Ovary (tissue), 10 donors: ENCODE results near the gene TMCC2. TPM values are rescaled to one million over a fixed set of nuclear protein-coding genes. Genes with fewer than 3 reads are reported as not detected.
"Not testable (repeated sequence)": the region's sequence is repeated elsewhere in the genome, so short reads cannot be mapped to it uniquely, and the experiment has no call there.

Experiments
- DNase-seq, 5 donors: peaks; one replicate each; pipeline ENCODE4 v3.0.0-alpha.2; 2019 to 2020
- H3K27ac ChIP-seq, 2 donors: fragments of 200-600 bp; one replicate each; pipeline versions ENCODE4 v1.5.1 to v1.8.0; 2019 to 2022
- H3K27me3 ChIP-seq: fragments of 200-600 bp; one replicate; pipeline ENCODE4 v1.8.0; 2022
- H3K36me3 ChIP-seq: fragments of 200-600 bp; sonication (generic); one replicate; pipeline ENCODE4 v1.5.1; 2019
- H3K4me1 ChIP-seq: one replicate; pipeline ENCODE4 v1.8.1; 2013; ENCODE audit warnings: mild to moderate bottlenecking, moderate library complexity; ENCODE audit not compliant: insufficient read depth
- H3K4me3 ChIP-seq: fragments of 200-600 bp; sonication (generic); one replicate; pipeline ENCODE4 v1.5.1; 2017
- H3K9me3 ChIP-seq, 2 donors: fragments of 200-600 bp in 1 of 2; sonication (generic) in 1 of 2; one replicate each; pipeline versions ENCODE4 v1.5.1 to v1.8.1; 2013 to 2019; ENCODE audit warnings: mild to moderate bottlenecking in 1 of 2, moderate library complexity in 1 of 2
- CTCF ChIP-seq, 3 donors: fragments of 450-650 bp in 2 of 3; fragments of 200-600 bp in 1 of 3; IDR thresholded peaks; one replicate each; pipeline versions ENCODE4 v1.5.1 to v1.8.0; 2016 to 2022; ENCODE audit warnings: antibody characterized with exemption in 3 of 3, mild to moderate bottlenecking in 1 of 3
- EP300 ChIP-seq: sonication (generic); formaldehyde crosslinking; IDR thresholded peaks from one replicate; pipeline ENCODE4 v1.6.1; 2017; ENCODE audit warnings: antibody characterized with exemption
- POLR2A ChIP-seq: fragments of 450-650 bp; IDR thresholded peaks from one replicate; pipeline ENCODE4 v1.6.1; 2017; ENCODE audit warnings: antibody characterized with exemption, mild to moderate bottlenecking, moderate library complexity
- WGBS, 3 donors: extraction: QIAGEN DNeasy Blood & Tissue Kit in 1 of 3; methylation state at CpG; one replicate each; pipeline versions ENCODE4 v1.1.5 to v1.1.7; 2013 to 2017; 5-methylcytosine and 5-hydroxymethylcytosine counted together
- intact Hi-C, 4 donors: fragments of 100-400 bp; cut with DNase I; formaldehyde crosslinking; loops; one replicate each; pipeline versions ENCODE4 v1.11.0 to v1.15.1; 2022 to 2023
- long read RNA-seq, 3 donors: library from polyadenylated mRNA in 2 of 3; unstranded in 2 of 3; transcript quantifications; one replicate each; pipeline ENCODE4 v2.0.0 and lab custom pipeline, GENCODE V29; 2021 to 2026
- polyA plus RNA-seq, 2 donors: library from polyadenylated mRNA; stranded (reverse); fragments of 200-250 nt in 1 of 2; fragments of 350-450 nt in 1 of 2; fragmentation: Illumina TruSeq in 1 of 2; extraction: RNeasy Lipid Tissue Mini Kit (QIAGEN cat#74804) in 1 of 2; gene quantifications; one replicate each; pipeline ENCODE4 v1.2.3, GENCODE V29; 2013 to 2014
- total RNA-seq, 7 donors: library from RNA; depleted of rRNA in 2 of 7; stranded (reverse); fragments of >200 nt in 2 of 7; fragmentation: NEBNext Ultra II Directional in 3 of 7; extraction: Animal tissue kit (Norgen Biotek cat#: 25700) in 3 of 7; gene quantifications; one replicate each; pipeline versions ENCODE4 v1.1.0 to v1.2.4, GENCODE V29; 2016 to 2023
- donor health status: DM: no; HTN: no; CAD: no; lungs with moderate emphysema.
- donor health status: DM: no; HTN: no; CAD: no.
- donor health status: Bipolar disorder and iron deficiency.
- donor health status: DM: yes; HTN: yes; CAD: no.
- donor health status: DM: no; HTN: no; CAD: no.
- donor health status: DM: yes; HTN: yes; CAD: no.

TMCC2 gene
- total RNA-seq, result 10 to 100 TPM in 1 of 7 donors, 1 to 10 TPM in 6; 2.6 to 10.1 (median 7.8) TPM
- polyA plus RNA-seq, result 10 to 100 TPM in 1 of 2 donors, 1 to 10 TPM in 1; 2.3 to 11.0 TPM
- long read RNA-seq, donor 1, partial matches to known transcripts, result 11 of 15 reads
- long read RNA-seq, donor 1, other reads (novel, unspliced or antisense), result 0 of 15 reads
- long read RNA-seq, donor 2, partial matches to known transcripts, result 0 of 4 reads
- long read RNA-seq, donor 2, other reads (novel, unspliced or antisense), result 0 of 4 reads
- long read RNA-seq, donor 3, transcript TMCC2-203 (5 exons, 3,738 nt), result major isoform, 17 of 27 reads
- long read RNA-seq, donor 3, partial matches to known transcripts, result 8 of 27 reads
- long read RNA-seq, donor 3, other reads (novel, unspliced or antisense), result 2 of 27 reads

GRCh38 chr1:205227584-205228013 lies at the start of gene TMCC2:
TSS of gene TMCC2 (plus strand) at chr1:205227946. CDS start at chr1:205228565, 619 bp downstream.
- peak within 1 kb of the TSS; percentile 61 for H3K4me3 ChIP-seq
- peaks cover 10% of the 10 kb centered on the region for H3K4me1 ChIP-seq
- intact Hi-C loops, result loop anchor here in 1 of 4 donors (5.0 kb wide), 1 partner anchor 35 kb away; no protein-coding TSS in a partner anchor
- H3K27me3 ChIP-seq, result no peaks in the 10 kb centered on the region
- no peaks in the 10 kb centered on the region for H3K9me3 ChIP-seq
- peak within 1 kb of the TSS in 1 of 2 donors; percentile 14 for H3K27ac ChIP-seq
- peak; percentile 93 to 95 (median 94) for DNase-seq
- 0% methylated on average over 16 to 44 of the region's 44 CpGs for WGBS, 3 donors
- no peaks in the 10 kb centered on the region for H3K36me3 ChIP-seq
- TF ChIP-seq POLR2A (peak; percentile 12), EP300 (no peak), CTCF (IDR thresholded peaks at IDR 0.05) (no peak)

DNA sequence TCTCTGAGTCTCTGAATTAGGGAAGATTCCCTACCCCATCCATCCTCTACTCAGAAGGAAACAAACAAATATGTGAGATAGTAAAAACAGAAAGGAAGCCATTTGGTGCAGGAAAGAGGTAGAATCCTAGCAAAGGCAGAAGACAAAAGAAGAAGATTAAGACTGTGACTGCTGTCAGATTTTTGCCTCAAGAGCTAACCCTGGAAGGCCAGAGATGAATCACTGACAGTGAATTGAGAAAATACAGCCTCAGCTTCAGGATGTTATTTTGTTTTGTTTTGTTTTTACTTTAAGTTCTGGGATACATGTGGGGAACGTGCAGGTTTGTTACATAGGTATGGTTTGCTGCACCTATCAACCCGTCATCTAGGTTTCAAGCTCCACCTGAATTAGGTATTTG lies 47.9 kb upstream of the TMCC2 start:
- H3K9me3 ChIP-seq, result no peaks in the 10 kb centered on the region
- H3K36me3 ChIP-seq, result no peaks in the 10 kb centered on the region
- H3K27me3 ChIP-seq, result no peaks in the 10 kb centered on the region
- TF ChIP-seq EP300, result no peak
- TF ChIP-seq POLR2A, result no peak
- TF ChIP-seq CTCF (IDR thresholded peaks at IDR 0.05), result no peak
- no peak overlapping the region for H3K27ac ChIP-seq
- DNase-seq, result no peak
- WGBS, 3 donors, result 52 to 58% (median 57%) methylated on average over 2 of the region's 2 CpGs
- peaks cover 4% of the 10 kb centered on the region for H3K4me1 ChIP-seq
- H3K4me3 ChIP-seq, result no peak overlapping the region
- intact Hi-C loops, result no loop called here

DNA sequence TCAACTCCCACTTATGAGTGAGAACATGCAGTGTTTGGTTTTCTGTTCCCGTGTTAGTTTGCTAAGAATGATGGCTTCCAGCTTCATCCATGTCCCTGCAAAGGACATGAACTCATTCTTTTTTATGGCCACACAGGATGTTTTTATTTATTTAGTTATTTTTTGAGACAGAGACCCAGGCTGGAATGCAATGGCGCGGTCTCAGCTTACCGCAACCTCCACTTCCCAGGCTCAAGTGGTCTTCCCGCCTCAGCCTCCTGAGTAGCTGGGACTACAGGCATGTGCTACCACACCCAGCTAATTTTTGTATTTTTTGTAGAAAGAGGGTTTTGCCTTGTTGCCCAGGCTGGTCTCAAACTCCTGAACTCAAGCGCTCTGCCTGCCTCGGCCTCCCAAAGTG lies 47.4 kb upstream of the TMCC2 start:
- H3K4me3 ChIP-seq, H3K4me1 ChIP-seq, H3K36me3 ChIP-seq, intact Hi-C loops, H3K27me3 ChIP-seq, DNase-seq, H3K9me3 ChIP-seq, H3K27ac ChIP-seq: not testable (repeated sequence)
- 72 to 81% (median 77%) methylated on average over 7 of the region's 7 CpGs for WGBS, 3 donors

DNA sequence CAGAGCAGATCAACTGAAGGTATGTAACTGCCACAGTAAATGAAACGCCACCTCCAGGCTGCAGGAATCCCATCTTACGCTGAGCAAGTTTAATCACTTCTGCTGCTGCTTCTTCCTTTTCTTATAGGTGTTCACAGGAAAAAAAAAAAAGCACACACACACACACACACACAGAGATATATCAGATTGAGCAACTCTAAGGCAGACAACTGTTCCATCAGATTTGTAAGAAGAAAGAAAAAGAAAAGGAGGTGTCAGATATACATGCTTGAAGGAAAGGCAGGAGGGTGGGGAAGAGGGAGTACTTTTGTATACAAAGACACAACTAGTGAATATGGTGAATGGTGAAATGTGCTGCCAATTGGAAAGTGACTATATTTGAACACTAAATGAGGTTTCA lies 44.8 kb upstream of the TMCC2 start:
- H3K27ac ChIP-seq, result no peak overlapping the region

More for the DNA sequence above, 44.8 kb upstream of the TMCC2 start:
- Histone ChIP-seq H3K36me3 (no peaks in the 10 kb centered on the region), H3K4me3 (no peak overlapping the region), H3K9me3 (no peaks in the 10 kb centered on the region), H3K4me1 (peaks cover 6% of the 10 kb centered on the region), H3K27me3 (no peaks in the 10 kb centered on the region)
- intact Hi-C loops, result no loop called here
- DNase-seq, result no peak
- no peak for TF ChIP-seq POLR2A
- TF ChIP-seq EP300, result no peak
- no peak for TF ChIP-seq CTCF (IDR thresholded peaks at IDR 0.05)
- 92 to 96% (median 93%) methylated on average over 2 of the region's 2 CpGs for WGBS, 3 donors
